GM19397 (cell line): ENCODE results near the gene WDR1.

Source experiments
- ATAC-seq: cut with Tn5 transposase; IDR thresholded peaks from one replicate; pipeline ENCODE4 v1.9.1; 2021; ENCODE audit warnings: mild to moderate bottlenecking, moderate library complexity; ENCODE audit not compliant: unreplicated experiment

The WDR1 gene, protein sequence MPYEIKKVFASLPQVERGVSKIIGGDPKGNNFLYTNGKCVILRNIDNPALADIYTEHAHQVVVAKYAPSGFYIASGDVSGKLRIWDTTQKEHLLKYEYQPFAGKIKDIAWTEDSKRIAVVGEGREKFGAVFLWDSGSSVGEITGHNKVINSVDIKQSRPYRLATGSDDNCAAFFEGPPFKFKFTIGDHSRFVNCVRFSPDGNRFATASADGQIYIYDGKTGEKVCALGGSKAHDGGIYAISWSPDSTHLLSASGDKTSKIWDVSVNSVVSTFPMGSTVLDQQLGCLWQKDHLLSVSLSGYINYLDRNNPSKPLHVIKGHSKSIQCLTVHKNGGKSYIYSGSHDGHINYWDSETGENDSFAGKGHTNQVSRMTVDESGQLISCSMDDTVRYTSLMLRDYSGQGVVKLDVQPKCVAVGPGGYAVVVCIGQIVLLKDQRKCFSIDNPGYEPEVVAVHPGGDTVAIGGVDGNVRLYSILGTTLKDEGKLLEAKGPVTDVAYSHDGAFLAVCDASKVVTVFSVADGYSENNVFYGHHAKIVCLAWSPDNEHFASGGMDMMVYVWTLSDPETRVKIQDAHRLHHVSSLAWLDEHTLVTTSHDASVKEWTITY

DNA sequence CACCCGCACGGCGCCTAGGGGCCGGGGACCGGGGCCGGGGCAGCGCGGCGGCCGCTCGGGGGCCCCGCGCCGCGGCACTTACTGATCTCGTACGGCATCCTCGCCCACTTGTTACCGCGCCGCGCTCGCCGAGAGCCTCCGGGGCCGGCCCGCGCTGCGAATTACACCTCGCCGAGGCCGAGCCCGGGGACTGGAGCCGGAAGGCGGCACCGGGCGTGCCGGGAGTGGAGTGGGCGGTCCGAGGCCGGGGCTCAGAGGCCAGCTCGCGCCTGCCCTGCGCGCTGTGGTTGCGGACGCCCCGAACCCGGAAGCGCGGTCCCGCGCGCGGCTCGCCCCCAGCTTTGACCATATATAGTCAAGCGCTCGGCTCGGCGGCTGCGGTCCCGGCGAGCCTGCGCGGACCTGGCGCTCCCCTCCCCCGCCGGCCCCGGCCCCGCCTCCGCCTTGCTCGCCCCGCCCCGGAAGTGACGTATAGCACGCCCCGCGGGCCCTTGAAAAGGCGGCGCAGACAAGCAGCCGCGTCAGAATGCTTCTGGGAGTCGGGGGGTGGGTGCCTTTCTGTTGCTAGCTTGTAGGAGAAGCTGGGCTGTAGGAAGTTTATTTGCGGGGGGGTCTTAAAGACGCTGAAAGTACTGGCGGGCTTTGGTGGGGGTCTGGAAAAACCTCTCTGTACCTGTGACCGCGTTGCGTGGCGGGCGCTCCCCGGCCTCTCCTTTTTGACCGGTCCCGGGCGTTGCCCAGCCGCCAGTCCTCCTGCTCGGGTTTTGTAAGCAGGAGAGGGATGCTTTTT lies at the start of gene WDR1:
WDR1 (minus strand) TSS at position 231 of the 790 bp plus-strand sequence; CDS start at position 98, 133 bp downstream.
- peak; percentile 93 for ATAC-seq

DNA sequence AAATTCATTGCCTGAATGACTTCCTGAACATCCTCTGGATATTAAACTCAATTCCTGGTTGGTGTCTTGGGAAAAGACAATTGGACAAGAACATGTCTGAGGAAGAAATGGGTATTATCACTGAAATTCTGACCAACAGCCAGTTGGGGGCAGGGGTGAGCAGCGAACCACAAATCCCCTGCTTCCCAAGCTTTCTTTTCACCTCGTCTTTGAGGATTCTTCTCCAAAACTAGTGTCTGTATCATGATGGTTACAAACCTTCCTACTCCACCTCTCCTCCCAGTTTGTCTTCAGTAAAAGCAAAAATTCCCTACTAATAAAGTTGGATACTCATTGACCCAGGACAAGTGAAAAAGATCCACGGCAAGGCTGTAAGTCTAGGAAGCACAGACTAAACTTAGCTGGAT lies 48.3 kb upstream of the WDR1 start:
- ATAC-seq, result no peak

DNA sequence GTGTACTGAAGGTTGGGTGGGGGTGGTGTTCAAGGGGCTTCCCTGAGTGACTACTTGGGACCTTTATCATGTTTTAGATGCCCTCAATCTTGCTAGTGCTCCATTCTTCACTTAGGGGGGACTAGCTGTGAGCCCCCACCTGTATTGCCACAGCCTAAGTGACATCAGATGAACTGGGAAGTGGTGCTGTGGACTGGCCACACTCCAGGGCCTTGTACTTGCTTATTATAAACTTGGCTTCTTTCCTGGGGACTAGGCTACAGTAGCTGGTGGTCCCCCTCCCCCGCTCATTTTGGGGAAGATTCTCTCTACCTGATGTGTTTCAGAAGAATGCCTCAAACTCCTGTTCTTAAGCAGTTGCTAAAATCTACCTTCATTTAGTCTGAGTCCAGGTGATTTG lies 46.7 kb upstream of the WDR1 start:
- ATAC-seq, result no peak

DNA sequence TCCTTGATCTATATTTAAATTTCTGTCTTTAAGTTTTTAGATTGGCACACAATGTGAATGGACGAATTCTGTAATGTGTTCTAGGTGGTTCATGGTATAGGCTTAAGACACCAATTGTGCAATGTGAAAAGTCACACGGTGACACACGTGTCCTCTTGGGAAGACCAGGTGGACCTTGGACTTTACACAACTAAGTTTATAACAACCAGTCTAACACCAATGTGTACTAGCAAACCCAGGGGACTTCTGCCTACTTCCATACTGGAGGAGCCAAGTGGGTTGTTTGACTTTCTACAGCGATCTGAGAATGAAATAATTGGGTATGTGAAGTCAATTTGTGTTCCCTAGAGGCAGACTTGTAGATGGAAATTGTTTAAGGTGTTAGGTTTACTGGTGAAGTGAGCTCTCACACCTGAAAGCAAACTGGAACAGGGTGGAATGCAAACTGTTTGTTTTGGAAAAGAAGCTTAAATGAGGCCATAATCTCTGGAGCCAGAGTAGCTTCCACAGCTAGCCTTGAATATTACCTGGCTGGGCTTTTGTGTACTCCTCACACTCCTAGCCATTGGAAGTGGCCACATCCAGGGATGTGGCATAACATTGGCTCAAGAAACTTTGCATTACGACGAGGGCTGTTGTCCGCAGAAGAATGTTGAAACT lies 45.9 kb upstream of the WDR1 start:
- no peak for ATAC-seq

DNA sequence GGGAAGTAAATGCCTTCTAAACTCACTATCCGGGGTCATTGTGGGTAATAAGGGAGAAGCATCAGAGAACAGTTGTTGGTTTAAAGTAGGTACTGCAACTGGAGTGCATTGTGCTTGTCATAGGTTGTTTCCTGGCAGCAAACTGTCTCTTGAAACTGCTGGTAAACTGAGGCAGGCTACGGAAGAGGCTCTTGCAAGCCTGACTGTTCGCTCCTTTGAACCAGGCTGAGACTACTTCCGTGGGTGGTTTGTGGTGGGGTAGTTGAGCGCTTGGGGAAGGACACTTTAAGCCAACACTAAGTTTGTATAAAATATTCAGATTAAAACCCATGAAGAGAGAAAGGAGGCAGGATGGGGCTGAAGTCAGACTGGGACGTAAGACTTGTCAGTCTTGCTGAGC lies 45.2 kb upstream of the WDR1 start:
- ATAC-seq, result no peak

DNA sequence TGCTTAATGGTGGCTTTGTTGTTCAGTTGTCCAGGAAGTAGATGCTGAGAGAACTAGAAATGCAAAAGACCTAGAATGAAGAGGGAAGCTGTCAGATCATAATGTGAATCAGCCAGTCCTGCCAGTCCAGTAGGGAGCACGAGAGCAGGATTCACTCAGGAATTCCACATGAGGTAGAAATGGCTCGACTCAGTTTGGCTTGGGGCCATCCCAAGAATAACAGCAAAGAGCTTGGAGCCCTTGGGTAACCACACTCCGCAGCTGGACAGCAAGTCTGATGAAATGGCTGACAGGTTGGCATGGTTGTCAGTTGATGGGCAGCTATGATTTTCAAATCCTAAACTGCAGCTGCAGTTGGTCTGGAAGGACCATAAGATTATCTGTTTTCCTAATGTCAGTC lies 44.5 kb upstream of the WDR1 start:
- no peak for ATAC-seq

DNA sequence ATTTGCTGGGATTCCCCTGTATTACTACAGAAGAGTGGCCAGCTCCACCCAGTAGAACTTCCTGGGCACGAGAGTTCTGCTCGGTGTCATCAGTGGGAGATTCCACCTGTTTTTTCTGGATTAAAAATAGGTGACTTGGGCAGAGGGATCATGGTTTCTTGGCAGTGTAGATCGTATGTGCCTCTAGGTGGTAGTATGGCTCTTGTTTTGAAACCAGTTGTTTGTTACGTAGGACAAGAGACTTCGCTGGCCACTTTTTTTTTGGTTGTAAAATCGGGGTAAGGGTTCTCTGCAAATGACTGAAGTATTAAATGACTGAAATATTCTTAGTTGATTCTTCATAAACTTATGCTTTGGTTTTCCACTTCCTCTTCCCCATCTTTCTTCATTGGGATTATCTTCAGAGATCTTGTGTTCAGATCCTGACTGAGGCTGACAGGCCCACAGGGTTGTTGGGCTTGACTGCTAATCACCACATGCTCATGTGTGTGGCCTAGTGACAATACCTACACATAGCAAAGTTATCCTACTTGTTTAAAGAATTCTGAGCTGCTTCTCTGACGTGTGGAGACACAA lies 43.8 kb upstream of the WDR1 start:
- no peak for ATAC-seq

DNA sequence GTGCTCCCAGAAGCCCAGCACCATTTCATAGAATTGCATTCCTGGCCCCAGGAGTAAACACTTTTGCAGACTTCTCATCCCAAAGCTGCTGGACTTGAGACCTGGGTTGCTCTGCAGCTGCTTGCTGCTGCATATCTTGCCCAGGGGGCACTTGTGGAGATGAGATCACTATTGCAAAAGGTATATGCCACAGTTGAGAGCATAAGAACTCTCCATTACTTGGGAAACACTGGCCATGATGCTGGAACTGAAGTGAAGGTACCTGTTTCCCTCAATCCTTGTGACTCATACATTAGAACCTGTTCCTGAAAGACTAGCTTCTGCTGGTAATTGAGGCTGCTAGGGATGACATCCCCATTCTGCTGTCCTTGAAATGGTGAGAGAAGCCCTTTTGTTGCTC lies 43.1 kb upstream of the WDR1 start:
- no peak for ATAC-seq

DNA sequence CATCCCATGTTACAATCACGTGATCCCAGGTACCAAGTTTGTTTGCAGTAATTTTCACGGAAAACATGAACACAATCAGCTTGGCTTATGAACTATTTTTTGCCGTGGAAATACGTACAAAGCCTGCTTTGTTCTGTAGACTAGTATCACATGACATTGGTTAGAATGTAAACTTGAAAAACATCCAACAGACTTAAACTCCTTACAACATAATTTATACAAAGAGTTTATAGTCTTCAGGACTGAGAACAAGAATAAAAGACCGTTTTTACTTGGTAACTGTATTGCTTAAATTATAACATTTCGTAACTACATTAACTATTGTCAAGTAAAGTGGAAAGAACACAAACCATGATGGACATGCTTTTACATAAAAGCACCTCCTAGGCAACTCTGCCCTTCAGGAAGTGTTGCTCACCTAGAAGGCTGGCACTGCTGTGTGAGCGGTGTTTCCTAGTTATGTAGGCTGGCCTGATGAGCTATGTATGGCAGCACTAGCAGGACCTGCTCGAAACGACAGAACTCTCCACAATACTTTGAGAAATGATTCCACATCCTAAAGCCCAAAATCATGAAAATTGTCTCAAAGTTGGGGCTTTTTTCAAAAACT lies 41.8 kb upstream of the WDR1 start:
- ATAC-seq, result no peak

DNA sequence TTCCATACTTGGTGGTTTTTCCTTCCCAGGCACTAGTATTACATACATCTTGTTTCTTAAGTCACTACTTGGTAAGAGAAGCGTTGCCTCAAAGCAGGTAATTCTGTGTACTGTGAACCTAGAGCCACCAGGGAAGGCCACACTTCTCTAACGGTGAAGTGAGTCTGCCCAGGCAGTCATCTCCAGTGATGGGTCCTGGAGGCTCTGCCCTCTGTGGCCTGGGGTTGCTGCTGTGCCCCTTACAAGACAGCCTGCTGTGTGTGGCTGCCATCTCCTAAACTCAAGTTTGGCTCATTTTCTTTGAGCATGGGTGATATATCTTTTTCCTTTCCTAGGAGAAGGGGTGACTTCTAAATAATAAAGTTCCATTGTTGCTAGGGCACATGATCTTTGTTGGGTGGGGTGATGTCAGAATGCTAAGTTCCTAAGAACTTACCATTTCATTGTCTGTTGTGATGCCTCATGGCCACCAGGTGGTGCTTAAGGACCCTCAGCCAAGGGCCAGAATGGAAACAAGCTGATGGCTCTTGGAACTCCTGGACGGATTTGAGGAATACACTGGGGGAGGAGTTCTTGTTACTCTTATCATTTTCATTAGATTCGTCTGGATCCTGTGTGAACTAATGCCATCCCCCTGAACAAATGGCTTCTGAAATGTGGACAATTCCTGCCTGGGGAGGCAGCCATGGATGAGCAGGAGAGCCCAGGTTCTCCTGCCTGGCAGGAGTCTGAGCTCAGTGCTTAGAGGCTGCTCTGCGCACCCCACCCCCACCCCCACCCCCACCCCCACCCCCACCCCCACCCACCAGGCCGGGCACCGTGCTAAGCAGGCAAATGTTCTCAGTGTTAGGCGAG lies 41.1 kb upstream of the WDR1 start:
- peak; percentile 59 for ATAC-seq

DNA sequence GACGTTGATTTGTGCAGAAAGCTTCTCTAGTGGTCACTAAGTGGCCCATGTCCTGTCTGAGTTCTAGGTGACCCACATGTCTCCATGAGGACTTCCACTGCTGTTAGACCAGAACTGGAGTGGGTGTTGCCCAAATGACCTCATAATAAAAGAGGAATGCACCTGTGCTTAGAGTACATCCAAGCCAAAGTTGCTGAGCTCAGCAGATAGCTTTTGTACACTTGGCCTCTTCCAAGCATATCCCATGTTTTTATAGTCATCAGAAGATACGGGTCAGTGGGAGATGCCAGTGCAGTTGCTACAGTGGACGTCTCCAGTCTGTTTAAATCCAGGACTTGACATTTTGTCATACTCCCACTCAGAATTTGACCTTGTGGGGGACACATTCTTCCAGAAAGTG lies 37.6 kb upstream of the WDR1 start:
- no peak for ATAC-seq

DNA sequence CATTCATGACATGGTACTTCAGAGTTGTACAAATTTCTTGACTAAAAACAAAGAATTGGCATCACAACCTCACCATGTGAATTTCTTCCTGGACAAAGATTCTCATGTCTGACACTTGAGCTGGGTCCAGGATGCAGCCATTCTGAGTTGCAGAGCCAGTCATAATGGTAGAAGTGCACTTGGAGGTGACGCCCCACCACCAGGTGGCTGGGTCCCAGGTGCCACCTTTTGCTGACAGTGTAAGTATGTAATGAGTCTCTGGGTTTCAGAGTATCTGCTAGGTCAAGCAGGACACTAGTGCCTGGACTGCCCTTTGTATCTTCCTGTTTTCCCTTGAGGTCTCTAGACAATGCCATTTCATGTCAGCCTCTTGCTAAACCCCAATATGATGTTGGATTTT lies 36.6 kb upstream of the WDR1 start:
- ATAC-seq, result no peak

DNA sequence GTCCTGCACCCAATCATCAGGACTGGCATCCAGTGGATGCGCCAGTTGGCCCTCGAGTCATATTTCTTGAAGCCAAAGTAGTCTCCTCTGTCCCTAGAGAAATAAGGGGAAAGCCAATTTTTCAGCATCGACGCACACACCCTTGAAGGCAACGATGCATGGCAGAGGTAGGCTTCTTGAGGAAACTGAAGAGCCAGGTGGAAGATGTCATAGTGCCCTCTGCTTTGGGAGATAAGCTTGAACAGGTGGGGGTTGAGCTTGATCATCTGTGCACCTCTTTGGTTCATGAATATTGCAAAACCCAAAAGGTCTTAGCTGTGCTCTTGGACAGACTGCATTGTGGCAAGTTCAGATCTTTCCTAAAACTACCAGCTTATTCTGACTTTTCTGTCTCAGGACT lies 34.6 kb upstream of the WDR1 start:
- ATAC-seq, result peak; percentile 68

DNA sequence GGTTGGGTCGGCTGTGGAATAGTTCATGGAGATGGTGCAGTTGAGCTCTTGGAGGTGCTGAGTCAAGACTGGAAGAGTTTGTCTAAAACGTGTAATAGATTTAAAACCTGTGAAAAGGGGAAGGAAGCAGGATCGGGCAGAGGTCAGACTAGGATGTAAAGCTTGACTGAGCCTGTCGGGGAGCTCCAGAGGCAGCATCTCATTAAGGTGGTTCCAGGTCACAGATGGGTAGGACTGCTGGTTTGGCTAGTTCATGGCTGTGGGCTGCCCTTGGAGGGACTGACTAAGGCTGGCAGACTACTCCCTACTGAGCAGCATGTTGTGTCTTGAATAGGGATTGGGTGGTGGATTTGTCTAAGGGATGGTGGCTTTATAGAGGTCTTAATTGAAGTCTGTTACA lies 28.4 kb upstream of the WDR1 start:
- ATAC-seq, result no peak

DNA sequence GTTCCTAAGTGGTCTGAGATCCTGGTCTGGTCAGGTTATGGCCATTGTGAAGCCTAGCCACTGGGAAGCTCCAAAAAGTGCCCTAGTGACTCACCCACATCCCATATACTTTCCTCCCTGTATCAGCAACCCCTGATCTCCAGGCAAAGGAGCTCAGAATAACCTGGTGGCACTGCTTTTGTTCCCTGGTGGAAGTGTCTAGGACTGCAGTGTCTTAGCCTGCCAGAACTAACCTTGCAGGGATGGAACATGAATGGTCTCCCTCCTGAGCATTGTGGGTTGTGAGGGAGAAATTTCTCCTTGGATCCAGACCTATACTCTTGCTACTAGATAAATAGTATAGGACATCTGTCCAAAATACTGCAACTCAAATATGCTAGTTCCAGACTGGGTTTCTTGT lies 27.9 kb upstream of the WDR1 start:
- ATAC-seq, result no peak

DNA sequence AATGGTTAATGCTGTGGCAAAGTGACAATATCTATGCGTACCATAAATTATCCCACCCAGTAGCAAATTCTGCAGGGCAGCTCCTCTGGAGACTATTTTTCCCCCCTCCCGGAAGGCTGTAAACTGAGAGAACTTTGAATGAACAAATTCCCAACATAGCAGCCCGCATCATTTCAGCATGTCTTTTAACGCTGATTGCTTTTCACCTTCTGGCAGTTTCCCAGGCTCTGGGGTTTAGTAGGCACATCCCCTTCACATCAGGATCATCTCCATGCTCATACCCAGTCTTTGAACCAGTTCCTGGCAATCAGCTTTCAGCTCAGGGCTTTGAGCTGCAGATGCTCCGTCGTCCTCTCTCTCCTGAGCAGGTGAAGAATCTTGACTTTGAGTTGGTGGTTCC lies 26.6 kb upstream of the WDR1 start:
- no peak for ATAC-seq

DNA sequence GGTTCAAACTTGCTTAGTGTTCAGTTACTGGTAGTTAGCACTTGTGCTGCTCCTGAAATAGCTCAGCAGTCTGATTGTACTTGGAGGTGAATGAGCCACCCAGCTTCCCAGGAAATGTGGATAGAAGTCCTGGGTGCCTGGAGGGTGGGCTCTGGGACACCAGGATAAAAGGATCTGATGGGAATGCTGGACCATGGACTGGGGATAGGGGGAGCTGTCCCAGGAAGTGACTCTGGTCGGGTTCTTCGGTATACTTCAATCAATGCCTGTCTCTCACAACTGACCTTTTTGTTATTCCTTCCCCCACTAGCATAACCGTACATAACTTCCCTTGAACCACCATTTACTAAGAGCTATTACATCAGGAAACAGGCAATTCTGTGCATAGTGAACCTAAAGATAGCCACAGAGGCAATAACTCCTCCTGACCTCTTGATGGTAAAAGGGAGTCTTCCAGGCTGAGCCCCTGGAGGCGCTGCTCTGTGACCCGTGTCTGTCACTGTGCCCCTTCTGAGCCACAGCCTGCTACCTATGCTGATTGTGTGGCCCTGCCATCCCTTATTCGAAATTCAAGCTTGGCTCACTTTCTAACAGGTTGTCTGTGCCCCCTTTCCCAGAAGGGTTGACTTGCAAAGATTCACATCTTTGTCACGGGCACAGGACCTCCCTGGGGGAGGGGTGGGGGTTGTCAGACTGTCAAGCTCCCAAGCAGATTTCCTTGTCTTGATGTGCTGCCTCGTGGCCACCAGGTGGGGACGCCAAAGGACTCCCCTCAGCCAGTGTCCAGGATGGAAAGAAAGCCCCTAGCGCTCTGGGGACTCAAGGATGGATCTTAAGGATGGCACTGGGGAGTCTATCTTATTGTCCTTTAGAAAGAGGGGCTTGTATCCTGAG lies 24.5 kb upstream of the WDR1 start:
- ATAC-seq, result no peak

DNA sequence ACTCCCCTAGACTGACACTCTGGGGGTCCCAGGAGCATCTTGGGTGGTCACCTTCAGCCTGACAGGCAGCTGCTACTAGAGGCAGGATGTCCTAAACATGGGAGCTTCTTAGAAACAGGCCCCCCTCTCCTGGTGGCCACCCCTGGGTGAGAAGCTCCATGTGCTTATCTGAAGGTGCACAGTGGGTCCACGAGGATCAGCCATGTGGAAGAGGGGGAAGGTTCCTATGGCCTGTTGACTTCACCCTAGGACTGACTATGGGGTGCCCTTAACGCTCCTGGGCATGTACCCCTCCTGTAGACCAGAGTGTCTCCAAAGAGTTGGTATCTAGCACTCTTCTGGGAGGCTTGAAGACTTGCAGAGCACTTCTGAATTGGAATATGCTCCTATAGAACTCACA lies 22.9 kb upstream of the WDR1 start:
- ATAC-seq, result no peak

DNA sequence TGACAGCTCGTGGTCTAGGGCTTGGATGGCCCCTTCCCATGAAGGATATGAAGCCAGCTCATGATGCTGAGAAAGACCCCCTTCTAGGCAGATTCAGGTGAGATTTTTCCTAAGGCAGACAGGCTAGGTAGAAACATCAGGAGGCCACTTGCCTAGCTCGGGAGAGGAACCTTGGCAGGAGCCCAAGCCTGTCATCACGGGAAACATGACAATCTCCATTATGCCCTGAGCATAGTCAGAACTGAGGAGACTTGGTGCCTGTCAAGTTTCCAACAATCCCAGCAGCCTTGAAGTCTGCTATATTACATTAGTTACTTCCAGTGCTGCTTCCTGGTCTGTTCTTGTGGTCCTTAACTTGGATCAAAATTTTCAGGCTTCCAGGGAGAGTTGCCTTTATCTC lies 18.7 kb upstream of the WDR1 start:
- no peak for ATAC-seq
